RWPE2 (cell line): ENCODE results near the gene ATP9A.
"Not testable (repeated sequence)": the region's sequence is repeated elsewhere in the genome, so short reads cannot be mapped to it uniquely, and the experiment has no call there.

Experiments used
- ATAC-seq: fragments of 200-7000 bp; cut with Tn5 transposase; 3 replicates; pipeline ENCODE4 v1.9.1; 2021; ENCODE audit warnings: low read depth
- DNase-seq: peaks from one replicate; pipeline ENCODE4 v3.0.0-alpha.2; 2020; ENCODE audit warnings: low spot score
- H3K27ac ChIP-seq: fragments of 450-650 bp; 2 replicates; pipeline ENCODE4 v1.5.1; 2017; ENCODE audit warnings: mild to moderate bottlenecking; ENCODE audit not compliant: poor library complexity, severe bottlenecking
- H3K27me3 ChIP-seq: fragments of 250-450 bp; sonication (Bioruptor Pico); 2 replicates; pipeline ENCODE4 v1.5.1; 2021; ENCODE audit warnings: mild to moderate bottlenecking, moderate library complexity; ENCODE audit not compliant: insufficient read depth, poor library complexity, severe bottlenecking
- H3K36me3 ChIP-seq: fragments of 250-450 bp; sonication (Bioruptor Pico); 2 replicates; pipeline ENCODE4 v1.5.1; 2020; ENCODE audit warnings: low read depth, mild to moderate bottlenecking, moderate library complexity
- H3K4me1 ChIP-seq: fragments of 250-450 bp; sonication (Bioruptor Pico); 2 replicates; pipeline ENCODE4 v1.5.1; 2021; ENCODE audit warnings: mild to moderate bottlenecking, moderate library complexity; ENCODE audit not compliant: insufficient read depth, poor library complexity, severe bottlenecking
- H3K4me3 ChIP-seq: fragments of 250-450 bp; sonication (Bioruptor Pico); 2 replicates; pipeline ENCODE4 v1.5.1; 2021; ENCODE audit warnings: mild to moderate bottlenecking, moderate library complexity; ENCODE audit not compliant: severe bottlenecking
- H3K9me3 ChIP-seq: fragments of 250-450 bp; sonication (Bioruptor Pico); 2 replicates; pipeline ENCODE4 v1.5.1; 2021; ENCODE audit warnings: mild to moderate bottlenecking, moderate library complexity; ENCODE audit not compliant: severe bottlenecking
- TF ChIP-seq, protein P1 (sequence below): fragments of 450-650 bp; IDR thresholded peaks from one replicate; pipeline ENCODE4 v1.5.1; 2017; ENCODE audit warnings: mild to moderate bottlenecking, moderate library complexity; ENCODE audit not compliant: poor library complexity, severe bottlenecking

Gene ATP9A

DNA sequence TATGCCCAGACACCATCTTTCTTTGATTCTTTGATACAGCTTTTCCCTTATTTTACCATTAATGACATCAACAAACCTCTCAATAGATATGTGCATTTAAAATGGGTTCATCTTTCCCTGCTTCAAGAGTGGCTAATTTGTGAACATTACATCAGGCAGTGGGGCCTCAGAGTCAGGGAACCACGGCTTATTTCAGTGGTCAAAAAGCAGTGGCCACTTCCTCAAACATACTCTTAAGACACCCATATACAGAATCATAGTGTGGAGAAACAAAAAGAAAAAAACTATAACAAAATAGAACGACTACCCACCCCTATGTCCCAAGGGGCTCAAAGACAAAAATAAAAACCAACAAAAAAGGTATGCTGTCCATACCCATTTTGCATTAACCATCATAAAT, 21.2 kb upstream of the ATP9A start:
- DNase-seq, result no peak
- H3K4me1 ChIP-seq, result no peaks in the 10 kb centered on the region
- ATAC-seq, result no peak
- H3K27ac ChIP-seq, result no peak overlapping the region
- TF ChIP-seq, protein P1, sequence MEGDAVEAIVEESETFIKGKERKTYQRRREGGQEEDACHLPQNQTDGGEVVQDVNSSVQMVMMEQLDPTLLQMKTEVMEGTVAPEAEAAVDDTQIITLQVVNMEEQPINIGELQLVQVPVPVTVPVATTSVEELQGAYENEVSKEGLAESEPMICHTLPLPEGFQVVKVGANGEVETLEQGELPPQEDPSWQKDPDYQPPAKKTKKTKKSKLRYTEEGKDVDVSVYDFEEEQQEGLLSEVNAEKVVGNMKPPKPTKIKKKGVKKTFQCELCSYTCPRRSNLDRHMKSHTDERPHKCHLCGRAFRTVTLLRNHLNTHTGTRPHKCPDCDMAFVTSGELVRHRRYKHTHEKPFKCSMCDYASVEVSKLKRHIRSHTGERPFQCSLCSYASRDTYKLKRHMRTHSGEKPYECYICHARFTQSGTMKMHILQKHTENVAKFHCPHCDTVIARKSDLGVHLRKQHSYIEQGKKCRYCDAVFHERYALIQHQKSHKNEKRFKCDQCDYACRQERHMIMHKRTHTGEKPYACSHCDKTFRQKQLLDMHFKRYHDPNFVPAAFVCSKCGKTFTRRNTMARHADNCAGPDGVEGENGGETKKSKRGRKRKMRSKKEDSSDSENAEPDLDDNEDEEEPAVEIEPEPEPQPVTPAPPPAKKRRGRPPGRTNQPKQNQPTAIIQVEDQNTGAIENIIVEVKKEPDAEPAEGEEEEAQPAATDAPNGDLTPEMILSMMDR, result no peak
- H3K4me3 ChIP-seq, result no peak overlapping the region
- H3K9me3 ChIP-seq, result no peaks in the 10 kb centered on the region
- no peaks in the 10 kb centered on the region for H3K27me3 ChIP-seq
- no peaks in the 10 kb centered on the region for H3K36me3 ChIP-seq

DNA sequence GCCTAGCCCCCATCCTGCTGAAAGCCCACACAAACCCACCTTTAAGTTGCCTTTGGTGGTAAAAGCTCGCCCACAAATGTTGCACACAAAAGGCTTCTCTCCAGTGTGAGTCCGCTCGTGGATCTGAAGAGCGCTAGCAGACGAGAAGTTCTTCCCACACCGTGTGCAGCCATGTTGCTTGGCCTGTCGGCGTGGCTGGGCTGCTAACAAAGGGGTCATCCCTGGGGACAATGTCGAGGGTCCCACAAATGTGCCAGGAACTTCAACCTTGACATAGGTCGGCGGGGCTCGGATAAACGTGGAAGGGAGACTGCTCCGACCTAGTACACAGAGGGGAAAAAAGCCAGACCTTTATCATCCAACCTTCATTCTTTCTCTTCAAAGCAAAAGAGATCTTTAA, 20.6 kb upstream of the ATP9A start:
- DNase-seq (peak; percentile 75), ATAC-seq (no peak)
- no peaks in the 10 kb centered on the region for H3K4me1 ChIP-seq
- no peaks in the 10 kb centered on the region for H3K27me3 ChIP-seq
- no peaks in the 10 kb centered on the region for H3K9me3 ChIP-seq
- no peak overlapping the region for H3K27ac ChIP-seq
- TF ChIP-seq, protein P1, result no peak
- no peak overlapping the region for H3K4me3 ChIP-seq
- no peaks in the 10 kb centered on the region for H3K36me3 ChIP-seq

DNA sequence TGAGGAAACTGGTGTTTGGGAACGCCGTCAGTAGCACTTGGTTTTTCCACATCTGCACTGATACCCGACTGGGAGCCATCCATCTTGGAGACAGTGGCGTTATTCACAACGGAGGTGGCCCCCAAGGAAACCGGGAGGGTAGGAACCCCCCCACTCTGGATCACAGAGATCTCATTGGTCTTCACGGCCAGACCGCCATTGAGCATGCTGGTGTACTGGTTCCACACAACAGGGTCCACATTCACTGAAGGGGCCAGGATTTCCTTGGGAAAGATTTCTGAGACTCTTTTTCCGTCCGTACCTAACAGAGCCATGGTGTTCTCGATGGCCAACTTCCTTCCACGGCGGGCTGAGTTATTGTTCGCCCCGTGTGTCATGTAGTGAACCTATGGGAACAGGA, 16.1 kb upstream of the ATP9A start:
- Histone ChIP-seq H3K27me3 (no peaks in the 10 kb centered on the region), H3K9me3 (no peaks in the 10 kb centered on the region), H3K27ac (no peak overlapping the region), H3K36me3 (no peaks in the 10 kb centered on the region), H3K4me3 (no peak overlapping the region), H3K4me1 (no peaks in the 10 kb centered on the region)
- DNase-seq (peak; percentile 66), ATAC-seq (no peak)
- TF ChIP-seq, protein P1, result no peak

DNA sequence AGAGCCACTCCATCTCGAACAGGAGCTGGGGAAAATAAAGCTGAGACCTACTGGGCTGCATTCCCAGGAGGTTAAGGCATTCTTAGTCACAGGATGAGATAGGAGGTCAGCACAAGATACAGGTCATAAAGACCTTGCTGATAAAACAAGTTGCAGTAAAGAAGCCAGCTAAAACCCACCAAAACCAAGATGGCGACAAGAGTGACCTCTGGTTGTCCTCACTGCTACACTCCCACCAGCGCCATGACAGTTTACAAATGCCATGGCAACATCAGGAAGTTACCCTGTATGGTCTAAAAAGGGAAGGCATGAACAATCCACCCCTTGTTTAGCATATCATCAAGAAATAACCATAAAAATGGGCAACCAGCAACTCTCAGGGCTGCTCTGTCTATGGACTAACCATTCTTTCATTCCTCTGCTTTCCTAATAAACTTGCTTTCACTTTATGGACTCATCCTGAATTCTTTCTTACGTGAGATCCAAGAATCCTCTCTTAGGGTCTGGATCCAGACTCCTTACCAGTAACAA, 10.1 kb upstream of the ATP9A start:
- not testable (repeated sequence) for H3K27ac ChIP-seq, H3K4me1 ChIP-seq, DNase-seq, ATAC-seq, H3K4me3 ChIP-seq, H3K36me3 ChIP-seq, H3K27me3 ChIP-seq, H3K9me3 ChIP-seq

DNA sequence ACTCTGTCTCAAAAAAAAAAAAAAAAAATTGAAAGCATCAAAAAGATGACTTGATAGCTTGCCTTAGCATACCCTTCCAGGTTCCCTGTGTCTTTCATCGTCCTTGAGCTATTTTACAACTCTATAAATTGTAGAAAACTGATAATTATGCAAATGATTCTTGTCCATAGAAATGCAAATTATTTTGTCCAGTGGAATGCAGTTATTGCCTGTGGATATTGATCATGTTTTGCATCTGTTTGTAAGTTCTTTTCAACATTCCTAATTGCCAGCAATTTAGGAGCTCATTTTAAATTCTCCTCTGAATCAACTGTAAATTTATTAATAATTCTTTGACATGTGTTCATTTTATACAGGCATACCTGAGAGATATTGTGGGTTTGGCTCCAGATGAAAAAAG, 7.1 kb upstream of the ATP9A start:
- Histone ChIP-seq H3K36me3 (no peaks in the 10 kb centered on the region), H3K9me3 (no peaks in the 10 kb centered on the region), H3K4me3 (no peak overlapping the region), H3K27me3 (no peaks in the 10 kb centered on the region), H3K27ac (no peak overlapping the region), H3K4me1 (no peaks in the 10 kb centered on the region)
- ATAC-seq, result no peak
- TF ChIP-seq, protein P1, result no peak
- no peak for DNase-seq
